AG09309 (cell line): ENCODE measurements around the gene SCAANT1.

ENCODE experiments used
- DNase-seq: peaks from one replicate; pipeline ENCODE4 v3.0.0-alpha.2; 2010; ENCODE audit warnings: low read depth
- H3K4me3 ChIP-seq: 2 replicates; pipeline ENCODE4 v1.5.1; 2011; ENCODE audit warnings: mild to moderate bottlenecking, low read depth, low read length, moderate library complexity; ENCODE audit not compliant: control insufficient read depth
- TF ChIP-seq, protein P1 (sequence below): IDR thresholded peaks from 2 replicates; pipeline ENCODE4 v1.5.1; 2011; ENCODE audit warnings: mild to moderate bottlenecking, low read depth, low read length, inconsistent platforms; ENCODE audit not compliant: insufficient read depth, control insufficient read depth; ENCODE audit errors: missing control alignments

The SCAANT1 gene

DNA sequence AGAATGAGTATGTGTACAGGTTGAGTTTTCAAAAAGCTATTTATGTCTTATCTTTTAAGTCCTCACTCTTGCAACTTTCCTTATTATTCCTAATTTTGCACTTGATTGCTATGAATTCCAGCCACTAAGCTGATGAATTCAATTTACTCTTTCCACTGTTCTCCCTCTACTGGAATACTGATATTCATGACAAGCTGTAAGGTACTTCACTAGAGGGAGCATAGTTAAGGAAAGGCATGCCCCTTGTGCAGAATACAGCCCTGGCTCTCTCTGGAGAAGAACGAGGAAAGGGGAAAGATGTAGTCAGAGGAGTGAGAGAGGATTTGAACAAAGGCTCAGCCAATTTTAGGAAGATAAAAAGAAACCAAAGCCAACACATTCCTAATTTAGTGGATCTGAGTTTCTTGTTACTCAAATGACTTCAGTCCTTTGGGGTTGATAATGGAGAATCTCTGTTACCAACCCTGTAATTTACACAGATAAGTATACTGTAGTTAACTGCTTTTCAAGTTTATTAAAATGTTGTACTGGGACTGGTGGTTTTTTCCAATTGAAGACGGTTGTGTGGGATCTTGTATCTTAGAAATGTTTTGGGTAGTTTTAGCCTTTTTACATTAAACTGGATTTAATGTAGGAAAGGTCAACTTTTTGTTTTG, 4.0 kb downstream of the SCAANT1 start:
- no peak overlapping the region for H3K4me3 ChIP-seq
- DNase-seq = no peak
- TF ChIP-seq, protein P1, sequence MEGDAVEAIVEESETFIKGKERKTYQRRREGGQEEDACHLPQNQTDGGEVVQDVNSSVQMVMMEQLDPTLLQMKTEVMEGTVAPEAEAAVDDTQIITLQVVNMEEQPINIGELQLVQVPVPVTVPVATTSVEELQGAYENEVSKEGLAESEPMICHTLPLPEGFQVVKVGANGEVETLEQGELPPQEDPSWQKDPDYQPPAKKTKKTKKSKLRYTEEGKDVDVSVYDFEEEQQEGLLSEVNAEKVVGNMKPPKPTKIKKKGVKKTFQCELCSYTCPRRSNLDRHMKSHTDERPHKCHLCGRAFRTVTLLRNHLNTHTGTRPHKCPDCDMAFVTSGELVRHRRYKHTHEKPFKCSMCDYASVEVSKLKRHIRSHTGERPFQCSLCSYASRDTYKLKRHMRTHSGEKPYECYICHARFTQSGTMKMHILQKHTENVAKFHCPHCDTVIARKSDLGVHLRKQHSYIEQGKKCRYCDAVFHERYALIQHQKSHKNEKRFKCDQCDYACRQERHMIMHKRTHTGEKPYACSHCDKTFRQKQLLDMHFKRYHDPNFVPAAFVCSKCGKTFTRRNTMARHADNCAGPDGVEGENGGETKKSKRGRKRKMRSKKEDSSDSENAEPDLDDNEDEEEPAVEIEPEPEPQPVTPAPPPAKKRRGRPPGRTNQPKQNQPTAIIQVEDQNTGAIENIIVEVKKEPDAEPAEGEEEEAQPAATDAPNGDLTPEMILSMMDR = peak; percentile 41

DNA sequence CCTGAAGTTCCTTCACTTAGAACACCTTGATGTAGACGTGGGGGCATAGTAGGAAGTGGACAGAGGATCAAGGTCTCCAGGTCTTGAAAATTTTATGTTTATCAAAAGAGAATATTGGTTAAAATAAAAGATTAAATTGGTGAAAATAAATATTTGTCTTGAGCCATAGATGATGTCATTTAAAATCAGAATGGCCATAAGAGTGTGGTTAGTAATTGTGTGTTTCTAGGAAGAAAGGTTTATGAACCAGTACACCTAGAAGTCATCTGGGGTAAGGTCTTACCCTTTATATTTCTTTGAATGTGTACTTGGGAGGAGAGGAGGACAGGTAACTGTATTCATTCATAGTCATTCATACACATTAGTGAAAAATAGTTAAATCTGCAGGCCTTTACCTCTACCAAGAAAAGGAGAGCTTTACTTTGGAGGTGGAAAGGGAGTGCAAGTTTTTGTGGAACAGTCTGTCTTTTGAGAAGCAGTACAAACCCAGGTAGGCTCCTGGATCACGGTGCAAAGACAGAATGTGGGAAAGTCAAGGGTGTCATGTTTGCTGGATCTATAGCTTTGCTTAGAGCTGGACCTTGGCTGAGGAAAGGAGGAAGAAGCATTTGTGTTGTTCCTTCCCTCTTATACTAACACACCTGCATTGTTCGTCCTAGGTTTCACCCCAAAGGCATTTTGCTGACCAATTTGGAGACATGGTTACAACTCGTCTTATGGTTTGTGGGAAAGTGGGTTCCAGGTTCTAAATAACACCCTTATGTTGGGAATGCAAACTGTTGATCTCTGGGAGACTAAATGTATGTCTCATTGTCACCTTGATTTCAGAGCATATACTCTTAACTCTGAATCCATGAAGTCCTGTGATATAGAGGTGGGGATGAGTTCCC, 6.2 kb downstream of the SCAANT1 start:
- TF ChIP-seq, protein P1 = no peak
- DNase-seq = no peak
- H3K4me3 ChIP-seq = no peak overlapping the region

DNA sequence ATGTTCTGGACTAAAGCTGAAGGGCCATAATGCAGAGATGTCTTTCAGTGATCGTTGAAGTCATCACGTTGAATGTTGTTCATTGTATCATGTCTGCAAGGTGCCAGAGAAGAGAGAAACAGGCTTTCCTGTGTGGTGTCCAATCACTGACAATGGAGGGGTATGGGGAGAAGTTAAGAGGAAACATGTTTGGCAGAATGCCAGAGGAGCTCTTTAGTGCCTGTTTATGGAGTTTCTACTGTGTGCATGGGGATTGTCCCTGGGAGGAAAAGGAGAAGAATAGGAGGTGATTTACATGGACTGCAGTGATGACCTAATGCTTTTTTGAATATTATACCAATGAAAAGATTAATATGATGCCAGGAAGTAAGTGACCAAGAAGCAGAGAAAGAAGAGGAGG, 11.7 kb downstream of the SCAANT1 start:
- DNase-seq = no peak
- TF ChIP-seq, protein P1 = no peak
- no peak overlapping the region for H3K4me3 ChIP-seq

DNA sequence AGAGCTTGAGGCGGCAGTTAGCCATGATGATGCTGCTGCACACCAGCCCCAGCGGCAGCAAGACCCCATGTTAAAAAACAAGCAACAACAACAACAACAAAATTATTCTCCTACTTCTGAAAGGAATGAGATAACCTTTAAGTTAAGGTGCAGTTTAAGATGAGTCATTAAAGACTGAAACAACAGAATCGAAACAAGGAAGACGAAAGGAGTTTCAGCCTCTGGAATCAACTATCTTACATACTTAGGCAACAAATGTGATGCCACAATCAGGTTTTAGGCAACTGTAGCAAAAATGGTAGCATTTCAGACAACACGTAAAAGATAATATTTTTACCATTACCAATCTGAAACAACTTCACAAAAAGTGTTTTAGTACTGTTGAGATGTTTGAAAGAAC, 12.2 kb downstream of the SCAANT1 start:
- no peak for DNase-seq
- H3K4me3 ChIP-seq = no peak overlapping the region
- TF ChIP-seq, protein P1 = no peak

DNA sequence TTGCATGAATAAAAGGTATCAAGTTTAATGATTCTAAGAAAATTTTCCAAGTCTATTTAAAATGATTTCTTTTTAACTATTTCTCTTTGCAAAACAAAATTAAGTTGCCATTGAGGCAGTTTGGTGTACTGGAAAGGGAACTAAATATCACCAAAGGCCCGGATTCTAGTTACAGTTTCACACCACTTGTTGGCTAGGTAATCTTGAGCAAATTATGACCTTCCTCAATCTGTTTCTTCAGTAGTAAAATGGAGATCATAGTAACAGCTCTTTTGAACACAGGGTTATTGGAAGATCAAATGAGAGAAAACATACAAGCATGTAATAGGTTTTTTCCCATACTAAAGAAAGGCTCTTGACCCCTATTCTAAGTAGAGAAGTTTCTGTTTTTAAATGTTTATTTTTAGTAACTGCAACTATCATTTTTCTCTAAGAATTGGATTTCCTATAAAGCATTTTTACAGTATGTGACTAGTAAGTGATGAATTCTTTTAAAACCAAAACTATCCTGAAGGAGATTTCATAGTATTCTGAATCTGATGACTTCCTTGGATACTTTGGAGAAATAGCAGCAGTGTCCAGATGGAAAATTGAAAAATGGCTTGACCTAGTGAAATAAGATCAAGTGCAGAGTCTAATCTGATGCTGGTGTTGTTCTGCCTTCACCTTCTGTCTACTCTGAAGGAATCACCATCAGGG, 15.7 kb downstream of the SCAANT1 start:
- no peak for DNase-seq
- no peak overlapping the region for H3K4me3 ChIP-seq
- TF ChIP-seq, protein P1 = no peak

DNA sequence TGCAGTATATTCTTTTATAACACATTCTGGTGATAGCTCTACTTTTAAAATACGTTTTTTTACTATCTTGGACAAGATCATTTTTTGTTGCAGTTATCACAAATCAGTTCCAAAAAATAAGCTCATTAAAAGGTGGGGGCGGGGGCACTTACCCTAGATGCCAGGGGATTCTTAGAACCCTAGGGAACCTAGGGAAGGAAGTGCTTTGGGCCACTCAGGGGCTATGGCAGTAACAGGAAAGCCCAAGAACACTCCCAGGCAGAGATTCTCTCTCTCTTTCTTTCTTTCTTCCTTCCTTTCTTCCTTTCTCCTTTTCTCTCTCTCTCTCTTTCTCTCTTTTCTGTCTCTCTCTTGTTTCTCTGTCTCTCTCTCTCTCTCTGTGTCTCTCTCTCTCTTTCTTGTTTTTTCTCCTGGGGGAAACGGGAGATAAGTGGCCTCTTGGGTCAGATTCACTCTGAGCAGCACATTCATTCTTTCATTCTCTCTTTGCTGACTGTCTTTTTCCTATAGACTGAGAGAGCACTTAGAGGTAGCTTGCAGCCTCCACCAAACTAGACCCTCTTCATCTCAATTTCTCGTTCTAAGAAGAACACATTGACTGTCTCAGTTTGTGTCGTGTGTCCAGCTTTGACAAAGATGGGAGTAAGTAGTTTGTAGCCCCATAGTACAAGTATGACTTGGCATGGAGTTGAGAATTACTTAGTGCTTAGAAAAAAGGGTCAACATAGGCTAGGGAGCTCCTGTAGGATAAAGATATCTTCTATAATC, 16.6 kb downstream of the SCAANT1 start:
- DNase-seq = no peak
- TF ChIP-seq, protein P1 = no peak
- H3K4me3 ChIP-seq = no peak overlapping the region
